Right atrium auricular region (tissue), 2 donors: ENCODE data around the gene CCDC148. TPM values are rescaled to one million over a fixed set of nuclear protein-coding genes. Genes with fewer than 3 reads are reported as not detected.

ENCODE experiments used
- DNase-seq: peaks from one replicate; pipeline ENCODE4 v3.0.0-alpha.2; 2019; ENCODE audit warnings: low spot score
- H3K27ac ChIP-seq, 2 donors: fragments of 200-600 bp; sonication (generic); 1 replicate in 1 of 2; 2 replicates in 1 of 2; pipeline ENCODE4 v1.5.1; 2016 to 2019
- H3K27me3 ChIP-seq, 2 donors: fragments of 200-600 bp; sonication (generic); one replicate each; pipeline versions ENCODE4 v1.5.1 to v1.6.0; 2017 to 2019
- H3K36me3 ChIP-seq: fragments of 200-600 bp; sonication (generic); one replicate; pipeline ENCODE4 v1.5.1; 2016
- H3K4me1 ChIP-seq, 2 donors: fragments of 200-600 bp; sonication (generic); one replicate each; pipeline versions ENCODE4 v1.5.1 to v1.6.0; 2017 to 2019
- H3K4me3 ChIP-seq, 2 donors: fragments of 200-600 bp; sonication (generic); 1 replicate in 1 of 2; 2 replicates in 1 of 2; pipeline ENCODE4 v1.5.1; 2017 to 2019; ENCODE audit warnings: mild to moderate bottlenecking in 1 of 2, moderate library complexity in 1 of 2
- H3K9me3 ChIP-seq, 2 donors: fragments of 200-600 bp; sonication (generic); one replicate each; pipeline ENCODE4 v1.5.1; 2019
- CTCF ChIP-seq, 2 donors: fragments of 200-600 bp; sonication (generic); IDR thresholded peaks; one replicate each; pipeline ENCODE4 v1.5.1; 2019; ENCODE audit warnings: antibody characterized with exemption in 2 of 2
- total RNA-seq, 2 donors: library from RNA; depleted of rRNA; stranded (reverse); fragments of >200 nt; gene quantifications; one replicate each; pipeline ENCODE4 v1.1.0, GENCODE V29; 2016

Gene CCDC148
- total RNA-seq, 2 donors from 2014 or later, result 0.20 to 1.1 TPM

GRCh38 chr2:158124896-158125295 is 331.7 kb downstream of the CCDC148 start:
- H3K36me3 ChIP-seq, result no peaks in the 10 kb centered on the region
- H3K27me3 ChIP-seq, result no peaks in the 10 kb centered on the region
- H3K4me1 ChIP-seq, result no peaks in the 10 kb centered on the region
- DNase-seq, result no peak
- H3K9me3 ChIP-seq, result no peaks in the 10 kb centered on the region
- H3K4me3 ChIP-seq, result no peak overlapping the region
- H3K27ac ChIP-seq, result no peak overlapping the region
- no peak for TF ChIP-seq CTCF (IDR thresholded peaks at IDR 0.05)

Other genes with a start within 250 kb of the CCDC148 start
- 10 to 100 TPM; 36.2 to 39.2 TPM for gene PKP4, start 199 bp upstream of the CCDC148 start, total RNA-seq